HS-5 (cell line): ENCODE measurements around the gene SLC7A10.
"Not testable (repeated sequence)": the region's sequence is repeated elsewhere in the genome, so short reads cannot be mapped to it uniquely, and the experiment has no call there.

Source experiments
- DNase-seq: peaks from one replicate; pipeline ENCODE4 v3.0.0-alpha.2; 2012; ENCODE audit warnings: low read depth

The SLC7A10 gene

GRCh38 chr19:33201473-33201872 lies 24.2 kb downstream of the SLC7A10 start:
- no peak for DNase-seq

- DNase-seq, result no peak
Measured at GRCh38 chr19:33199441-33200265, 26.0 kb downstream of the SLC7A10 start.

GRCh38 chr19:33198169-33198568 lies 27.5 kb downstream of the SLC7A10 start:
- no peak for DNase-seq

GRCh38 chr19:33197591-33198000 lies 28.1 kb downstream of the SLC7A10 start:
- no peak for DNase-seq

- DNase-seq, result no peak
Measured at GRCh38 chr19:33196446-33197193, 29.0 kb downstream of the SLC7A10 start.

- DNase-seq, result no peak
Measured at GRCh38 chr19:33195645-33196347, 29.9 kb downstream of the SLC7A10 start.

- DNase-seq, result peak; percentile 19
Measured at GRCh38 chr19:33194886-33195644, 30.6 kb downstream of the SLC7A10 start.

GRCh38 chr19:33194532-33194885 lies 31.1 kb downstream of the SLC7A10 start:
- DNase-seq, result no peak

GRCh38 chr19:33193865-33194362 lies 31.7 kb downstream of the SLC7A10 start, which contains the start of gene LRP3:
TSS of gene LRP3 (plus strand) at chr19:33194330. CDS start at chr19:33194786, 456 bp downstream.
- DNase-seq, result no peak

GRCh38 chr19:33193269-33193864 lies 32.3 kb downstream of the SLC7A10 start:
- DNase-seq, result no peak

GRCh38 chr19:33192010-33192409 lies 33.6 kb downstream of the SLC7A10 start:
- DNase-seq, result no peak

- no peak for DNase-seq
Measured at GRCh38 chr19:33191501-33191900, 34.1 kb downstream of the SLC7A10 start.

GRCh38 chr19:33191092-33191491 lies 34.6 kb downstream of the SLC7A10 start:
- not testable (repeated sequence) for DNase-seq

- no peak for DNase-seq
Measured at GRCh38 chr19:33189453-33189852, 36.2 kb downstream of the SLC7A10 start.

- no peak for DNase-seq
Measured at GRCh38 chr19:33187183-33187540, 38.5 kb downstream of the SLC7A10 start.

GRCh38 chr19:33186431-33187182 lies 39.0 kb downstream of the SLC7A10 start:
- no peak for DNase-seq

GRCh38 chr19:33177417-33177979 lies 48.2 kb downstream of the SLC7A10 start:
- no peak for DNase-seq

GRCh38 chr19:33176670-33177416 lies 48.8 kb downstream of the SLC7A10 start:
- DNase-seq, result peak; percentile 97

- DNase-seq, result no peak
Measured at GRCh38 chr19:33175886-33176669, 49.6 kb downstream of the SLC7A10 start.
